IPS DF 6.9 (cell line): ENCODE results near the gene BEND6.
"Not testable (repeated sequence)": the region's sequence is repeated elsewhere in the genome, so short reads cannot be mapped to it uniquely, and the experiment has no call there.

ENCODE experiments used
- DNase-seq: peaks from one replicate; pipeline ENCODE4 v3.0.0-alpha.2; 2013; ENCODE audit warnings: low read depth, low spot score
- H3K27ac ChIP-seq: one replicate; pipeline ENCODE4 v1.5.1; 2013; ENCODE audit warnings: low read length, control low read depth
- H3K27me3 ChIP-seq: 2 replicates; pipeline ENCODE4 v1.6.1; 2013; ENCODE audit warnings: mild to moderate bottlenecking, low read length; ENCODE audit not compliant: control insufficient read depth, insufficient read depth
- H3K36me3 ChIP-seq: 2 replicates; pipeline ENCODE4 v1.6.1; 2013; ENCODE audit warnings: low read length; ENCODE audit not compliant: control insufficient read depth, insufficient read depth
- H3K4me1 ChIP-seq: 2 replicates; pipeline ENCODE4 v1.6.1; 2013; ENCODE audit warnings: low read length; ENCODE audit not compliant: control insufficient read depth, insufficient read depth
- H3K4me3 ChIP-seq: 2 replicates; pipeline ENCODE4 v1.5.1; 2013; ENCODE audit warnings: mild to moderate bottlenecking, low read length
- H3K9me3 ChIP-seq: 2 replicates; pipeline ENCODE4 v1.6.1; 2013; ENCODE audit warnings: low read length, inconsistent platforms; ENCODE audit not compliant: control insufficient read depth, insufficient read depth
- WGBS: extraction: QIAGEN DNeasy Blood & Tissue Kit; methylation state at CpG from one replicate; pipeline ENCODE4 v1.1.7; 2013; ENCODE audit warnings: mixed read lengths, missing lambda C conversion rate; ENCODE audit not compliant: insufficient read length, insufficient coverage; 5-methylcytosine and 5-hydroxymethylcytosine counted together

BEND6 gene

GRCh38 chr6:56999748-57000147 lies 44.8 kb downstream of the BEND6 start:
- not testable (repeated sequence) for H3K4me3 ChIP-seq, H3K9me3 ChIP-seq, H3K27me3 ChIP-seq, DNase-seq, H3K36me3 ChIP-seq, H3K4me1 ChIP-seq, H3K27ac ChIP-seq
- no CpG with 5 or more reads among the region's 18 CpGs for WGBS

- no peaks in the 10 kb centered on the region for H3K27me3 ChIP-seq
- no peaks in the 10 kb centered on the region; the same call in 1 of the 2 replicates for H3K9me3 ChIP-seq
- H3K27ac ChIP-seq, result no peak overlapping the region
- no peaks in the 10 kb centered on the region for H3K36me3 ChIP-seq
- DNase-seq, result no peak
- no peaks in the 10 kb centered on the region for H3K4me1 ChIP-seq
- no peak overlapping the region for H3K4me3 ChIP-seq
Measured at GRCh38 chr6:57002197-57002596, 47.3 kb downstream of the BEND6 start.

GRCh38 chr6:57004292-57004691 lies 49.4 kb downstream of the BEND6 start:
- Histone ChIP-seq H3K9me3 (no peaks in the 10 kb centered on the region; the same call in 1 of the 2 replicates), H3K27ac (no peak overlapping the region), H3K4me3 (no peak overlapping the region), H3K4me1 (no peaks in the 10 kb centered on the region), H3K27me3 (no peaks in the 10 kb centered on the region), H3K36me3 (no peaks in the 10 kb centered on the region)
- DNase-seq, result no peak
- WGBS, result no CpG with 5 or more reads among the region's 14 CpGs

- Histone ChIP-seq H3K27ac (no peak overlapping the region), H3K4me3 (no peak overlapping the region), H3K36me3 (no peaks in the 10 kb centered on the region), H3K4me1 (no peaks in the 10 kb centered on the region), H3K9me3 (no peaks in the 10 kb centered on the region; the same call in 1 of the 2 replicates), H3K27me3 (no peaks in the 10 kb centered on the region)
- DNase-seq, result no peak
- no CpG with 5 or more reads among the region's 3 CpGs for WGBS
Measured at GRCh38 chr6:57006101-57006500, 51.2 kb downstream of the BEND6 start.

GRCh38 chr6:57008069-57008468 lies 53.2 kb downstream of the BEND6 start:
- not testable (repeated sequence) for H3K27ac ChIP-seq, H3K9me3 ChIP-seq, H3K4me3 ChIP-seq, H3K4me1 ChIP-seq, H3K36me3 ChIP-seq, DNase-seq, H3K27me3 ChIP-seq
- WGBS, result no CpG with 5 or more reads among the region's 2 CpGs

- no CpG with 5 or more reads among the region's 4 CpGs for WGBS
- no peaks in the 10 kb centered on the region for H3K4me1 ChIP-seq
- no peaks in the 10 kb centered on the region for H3K9me3 ChIP-seq
- no peak for DNase-seq
- H3K4me3 ChIP-seq, result no peak overlapping the region
- H3K27ac ChIP-seq, result no peak overlapping the region
- no peaks in the 10 kb centered on the region for H3K36me3 ChIP-seq
- H3K27me3 ChIP-seq, result no peaks in the 10 kb centered on the region
Measured at GRCh38 chr6:57013521-57013926, 58.6 kb downstream of the BEND6 start.

GRCh38 chr6:57017069-57017468 lies 62.2 kb downstream of the BEND6 start:
- H3K27me3 ChIP-seq, result no peaks in the 10 kb centered on the region
- no CpG with 5 or more reads among the region's 3 CpGs for WGBS
- H3K27ac ChIP-seq, result no peak overlapping the region
- H3K9me3 ChIP-seq, result no peaks in the 10 kb centered on the region
- no peak overlapping the region for H3K4me3 ChIP-seq
- H3K36me3 ChIP-seq, result no peaks in the 10 kb centered on the region
- H3K4me1 ChIP-seq, result peaks cover 1% of the 10 kb centered on the region; the same call in 1 of the 2 replicates
- DNase-seq, result no peak

- H3K9me3 ChIP-seq, result no peaks in the 10 kb centered on the region
- H3K36me3 ChIP-seq, result no peaks in the 10 kb centered on the region
- H3K27me3 ChIP-seq, result no peaks in the 10 kb centered on the region
- no peak for DNase-seq
- no peak overlapping the region for H3K27ac ChIP-seq
- H3K4me1 ChIP-seq, result peaks cover 1% of the 10 kb centered on the region; the same call in 1 of the 2 replicates
- H3K4me3 ChIP-seq, result no peak overlapping the region
- WGBS, result no CpG with 5 or more reads among the region's 1 CpG
Measured at GRCh38 chr6:57017841-57018240, 62.9 kb downstream of the BEND6 start.

GRCh38 chr6:57019434-57019833 lies 64.5 kb downstream of the BEND6 start:
- Histone ChIP-seq H3K4me3 (no peak overlapping the region), H3K4me1 (peaks cover 1% of the 10 kb centered on the region; the same call in 1 of the 2 replicates), H3K27ac (no peak overlapping the region), H3K9me3 (no peaks in the 10 kb centered on the region), H3K36me3 (no peaks in the 10 kb centered on the region), H3K27me3 (no peaks in the 10 kb centered on the region)
- DNase-seq, result no peak
- no CpG with 5 or more reads among the region's 4 CpGs for WGBS

GRCh38 chr6:57021086-57021720 lies 66.3 kb downstream of the BEND6 start:
- Histone ChIP-seq H3K27ac (no peak overlapping the region), H3K4me1 (peaks cover 1% of the 10 kb centered on the region; the same call in 1 of the 2 replicates), H3K9me3 (no peaks in the 10 kb centered on the region), H3K27me3 (no peaks in the 10 kb centered on the region), H3K36me3 (no peaks in the 10 kb centered on the region), H3K4me3 (no peak overlapping the region)
- no CpG with 5 or more reads among the region's 1 CpG for WGBS
- DNase-seq, result peak; percentile 13

- no peaks in the 10 kb centered on the region for H3K9me3 ChIP-seq
- H3K36me3 ChIP-seq, result no peaks in the 10 kb centered on the region
- peaks cover 1% of the 10 kb centered on the region; the same call in 1 of the 2 replicates for H3K4me1 ChIP-seq
- no peak overlapping the region for H3K4me3 ChIP-seq
- H3K27me3 ChIP-seq, result no peaks in the 10 kb centered on the region
- H3K27ac ChIP-seq, result no peak overlapping the region
- WGBS, result no CpG with 5 or more reads among the region's 2 CpGs
- DNase-seq, result peak; percentile 22
Measured at GRCh38 chr6:57024321-57024720, 69.4 kb downstream of the BEND6 start.
